ENCODE results near the gene RRP1. TPM values are rescaled to one million over a fixed set of nuclear protein-coding genes. Genes with fewer than 3 reads are reported as not detected.

The RRP1 gene
- polyA plus RNA-seq, 1 experiment, result 8.2 TPM

DNA sequence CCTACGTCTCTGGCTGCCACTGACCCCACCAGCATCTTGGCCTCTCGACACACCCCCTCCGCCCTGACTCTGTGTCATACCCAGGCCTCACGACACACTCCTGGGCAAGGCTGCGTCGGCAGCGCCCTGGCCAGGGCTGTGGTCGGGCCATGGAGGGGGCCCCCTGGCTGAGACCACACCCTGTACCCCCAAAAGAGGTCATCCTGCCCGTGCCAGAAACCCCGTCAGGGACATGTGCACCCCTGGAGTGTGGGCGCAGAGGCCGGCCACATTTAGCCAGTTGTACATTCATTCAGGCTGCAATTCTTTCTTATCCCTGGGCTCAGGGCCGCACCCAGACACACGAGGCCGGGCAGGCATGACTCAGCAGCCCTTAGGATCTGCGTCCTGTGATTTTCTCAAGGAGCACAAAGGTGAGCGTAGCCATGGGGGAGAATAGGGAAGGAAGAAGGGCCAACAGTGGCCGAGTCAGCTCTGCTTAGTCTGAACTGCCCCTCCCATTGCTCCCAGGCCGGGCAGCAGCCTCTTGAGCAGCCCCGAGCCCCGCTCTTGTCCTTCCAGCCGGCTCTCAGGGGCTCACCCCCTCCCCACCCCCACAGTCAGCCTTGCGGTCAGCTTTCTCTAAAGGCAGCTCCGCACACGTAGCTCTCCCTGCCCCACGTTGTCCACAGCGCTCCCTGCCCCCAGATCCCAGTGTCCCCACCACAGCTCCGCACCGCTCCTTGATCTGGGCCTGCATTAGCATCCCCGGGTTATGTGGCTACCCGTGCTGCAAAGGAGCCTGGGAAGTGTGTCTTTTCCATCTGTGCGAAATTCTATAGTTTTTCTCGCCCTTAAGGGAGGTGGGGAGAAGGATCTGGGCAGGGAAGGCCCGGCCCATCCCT lies 21.2 kb upstream of the RRP1 start:
- Histone ChIP-seq H3K27me3 (ENCODE audit: control insufficient read depth, insufficient read depth, low read length) (no peaks in the 10 kb centered on the region), H3K4me3 (ENCODE audit: low read depth, low read length) (no peak overlapping the region), H3K9me3 (ENCODE audit: control insufficient read depth, insufficient read depth, low read length) (peaks cover 4% of the 10 kb centered on the region; the same call in 1 of the 2 replicates), H3K27ac (ENCODE audit: low read depth, low read length) (peak overlapping the region; percentile 61)
- CTCF ChIA-PET, result no interaction called here
- peak; percentile 24 for DNase-seq (ENCODE audit: low read depth, low spot score)
- TF ChIP-seq, protein P1, sequence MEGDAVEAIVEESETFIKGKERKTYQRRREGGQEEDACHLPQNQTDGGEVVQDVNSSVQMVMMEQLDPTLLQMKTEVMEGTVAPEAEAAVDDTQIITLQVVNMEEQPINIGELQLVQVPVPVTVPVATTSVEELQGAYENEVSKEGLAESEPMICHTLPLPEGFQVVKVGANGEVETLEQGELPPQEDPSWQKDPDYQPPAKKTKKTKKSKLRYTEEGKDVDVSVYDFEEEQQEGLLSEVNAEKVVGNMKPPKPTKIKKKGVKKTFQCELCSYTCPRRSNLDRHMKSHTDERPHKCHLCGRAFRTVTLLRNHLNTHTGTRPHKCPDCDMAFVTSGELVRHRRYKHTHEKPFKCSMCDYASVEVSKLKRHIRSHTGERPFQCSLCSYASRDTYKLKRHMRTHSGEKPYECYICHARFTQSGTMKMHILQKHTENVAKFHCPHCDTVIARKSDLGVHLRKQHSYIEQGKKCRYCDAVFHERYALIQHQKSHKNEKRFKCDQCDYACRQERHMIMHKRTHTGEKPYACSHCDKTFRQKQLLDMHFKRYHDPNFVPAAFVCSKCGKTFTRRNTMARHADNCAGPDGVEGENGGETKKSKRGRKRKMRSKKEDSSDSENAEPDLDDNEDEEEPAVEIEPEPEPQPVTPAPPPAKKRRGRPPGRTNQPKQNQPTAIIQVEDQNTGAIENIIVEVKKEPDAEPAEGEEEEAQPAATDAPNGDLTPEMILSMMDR (IDR thresholded peaks at IDR 0.05; ENCODE audit: low read depth, low read length), result no peak
- POLR2A ChIA-PET, result no interaction called here

DNA sequence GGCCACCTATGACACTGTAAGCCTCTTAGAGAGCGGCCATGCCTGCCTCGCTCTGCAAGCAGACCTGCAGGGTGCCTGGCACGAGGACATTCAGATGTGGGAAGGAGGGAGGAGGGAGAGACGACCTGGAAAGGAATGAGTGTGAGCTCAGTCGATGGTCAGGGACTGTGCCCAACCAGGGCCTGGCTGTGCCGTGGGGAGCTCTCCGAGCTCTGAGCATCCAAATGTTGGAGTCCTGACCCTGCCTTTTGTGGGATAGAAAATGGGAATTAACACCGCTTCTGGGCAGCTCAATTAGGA lies 20.6 kb upstream of the RRP1 start:
- Histone ChIP-seq H3K9me3 (ENCODE audit: control insufficient read depth, insufficient read depth, low read length) (peaks cover 4% of the 10 kb centered on the region; the same call in 1 of the 2 replicates), H3K27ac (ENCODE audit: low read depth, low read length) (peak overlapping the region; percentile 61), H3K27me3 (ENCODE audit: control insufficient read depth, insufficient read depth, low read length) (no peaks in the 10 kb centered on the region), H3K4me3 (ENCODE audit: low read depth, low read length) (no peak overlapping the region)
- DNase-seq (ENCODE audit: low read depth, low spot score), result no peak
- ChIA-PET CTCF (no interaction called here), POLR2A (no interaction called here)
- TF ChIP-seq, protein P1 (IDR thresholded peaks at IDR 0.05; ENCODE audit: low read depth, low read length), result no peak

DNA sequence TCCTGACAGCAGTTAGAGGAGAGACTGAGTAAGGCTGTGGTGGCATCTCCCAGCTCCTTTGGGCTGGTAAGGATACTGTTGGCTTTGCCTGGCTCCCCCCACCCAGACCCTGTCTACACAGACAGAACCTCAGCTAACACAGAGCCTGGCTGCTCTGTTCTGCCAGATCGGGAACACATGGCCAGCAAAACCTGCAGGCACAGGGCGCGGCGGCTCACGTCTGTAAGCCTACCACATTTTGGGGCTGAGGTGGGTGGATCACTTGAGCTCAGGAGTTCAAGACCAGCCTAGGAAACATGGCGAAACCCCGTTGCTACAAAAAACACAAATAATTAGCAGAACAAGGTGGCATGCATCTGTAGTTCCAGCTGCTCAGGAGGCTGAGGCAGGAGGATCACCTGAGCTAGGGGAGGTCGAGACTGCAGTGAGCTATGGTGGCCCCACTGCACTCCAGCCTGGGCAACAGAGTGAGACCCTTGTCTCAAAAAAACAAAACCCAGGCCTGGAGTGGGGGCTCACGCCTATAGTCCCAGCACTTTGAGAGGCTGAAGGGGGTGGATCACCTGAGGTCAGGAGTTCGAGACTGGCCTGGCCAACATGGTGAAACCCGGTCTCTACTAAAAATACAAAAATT lies 19.9 kb upstream of the RRP1 start:
- no peak for DNase-seq (ENCODE audit: low read depth, low spot score)
- ChIA-PET CTCF (no interaction called here), POLR2A (interaction anchor here (0.6 kb wide), 1 partner anchor 143 kb away, joined by 3 read pairs; no protein-coding TSS in a partner anchor)
- Histone ChIP-seq H3K4me3 (ENCODE audit: low read depth, low read length) (no peak overlapping the region), H3K27me3 (ENCODE audit: control insufficient read depth, insufficient read depth, low read length) (no peaks in the 10 kb centered on the region), H3K9me3 (ENCODE audit: control insufficient read depth, insufficient read depth, low read length) (peaks cover 4% of the 10 kb centered on the region; the same call in 1 of the 2 replicates), H3K27ac (ENCODE audit: low read depth, low read length) (no peak overlapping the region)
- TF ChIP-seq, protein P1 (IDR thresholded peaks at IDR 0.05; ENCODE audit: low read depth, low read length), result no peak

DNA sequence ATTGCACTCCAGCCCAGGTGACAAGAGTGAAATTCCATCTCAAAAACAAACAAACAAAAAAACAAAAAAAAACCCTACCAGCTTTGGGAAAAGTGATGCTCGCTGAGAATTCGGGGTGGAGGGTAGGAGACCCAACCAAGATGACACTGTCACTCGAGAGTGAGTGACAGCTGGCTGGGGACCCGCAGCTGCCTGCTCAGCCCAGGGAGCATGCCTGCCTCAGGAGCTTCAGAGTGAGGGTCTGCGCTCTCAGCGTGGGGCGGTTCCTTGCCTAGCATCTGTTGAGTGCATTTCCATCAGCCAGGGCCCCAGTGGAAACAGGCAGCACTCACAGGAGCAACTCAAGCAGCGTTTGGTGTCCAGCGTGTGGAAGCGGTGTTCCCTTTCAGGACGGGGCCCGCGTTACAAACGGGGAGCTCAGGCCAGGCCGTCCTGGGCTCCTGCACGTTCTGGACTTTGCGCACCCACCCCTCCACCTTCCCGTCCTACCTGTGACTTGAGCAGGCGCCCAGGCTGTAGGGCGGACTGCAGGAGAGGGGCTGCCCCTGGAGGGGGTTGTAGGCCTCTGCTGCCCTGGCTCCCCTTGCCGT lies 19.2 kb upstream of the RRP1 start:
- TF ChIP-seq, protein P1 (IDR thresholded peaks at IDR 0.05; ENCODE audit: low read depth, low read length), result no peak
- Histone ChIP-seq H3K27me3 (ENCODE audit: control insufficient read depth, insufficient read depth, low read length) (no peaks in the 10 kb centered on the region), H3K9me3 (ENCODE audit: control insufficient read depth, insufficient read depth, low read length) (peaks cover 4% of the 10 kb centered on the region; the same call in 1 of the 2 replicates), H3K27ac (ENCODE audit: low read depth, low read length) (no peak overlapping the region), H3K4me3 (ENCODE audit: low read depth, low read length) (no peak overlapping the region)
- DNase-seq (ENCODE audit: low read depth, low spot score), result no peak
- POLR2A ChIA-PET, result interaction anchor here (0.6 kb wide), 1 partner anchor 142 kb away, joined by 3 read pairs; no protein-coding TSS in a partner anchor
- CTCF ChIA-PET, result no interaction called here
